Stimulated activated CD4-positive, alpha-beta T cell treated with anti-CD3 and anti-CD28 coated beads, Interleukin-2, amount 100 ng/mL, for 48 hours (primary cell): ENCODE measurements around the gene RBM12.
A peak's percentile ranks its signal among the peaks of the same experiment; 100 is the strongest.

Experiments used
- DNase-seq, 2 donors: peaks; one replicate each; pipeline ENCODE4 v3.0.0-alpha.2; 2020

RBM12 gene

GRCh38 chr20:35618263-35619131 is 46.2 kb downstream of the RBM12 start:
- peak in 1 of 2 donors; percentile 17 for DNase-seq

GRCh38 chr20:35617397-35618262 is 47.1 kb downstream of the RBM12 start:
- DNase-seq, result peak in 1 of 2 donors; percentile 41

- DNase-seq, result peak in 1 of 2 donors; percentile 54
Observed at GRCh38 chr20:35616465-35617396, 48.0 kb downstream of the RBM12 start.

- DNase-seq, result peak; percentile 100
Observed at GRCh38 chr20:35615667-35616464, 48.8 kb downstream of the RBM12 start, which contains the start of gene SPAG4. Gene SPAG4 (plus strand): TSS chr20:35615829. CDS start chr20:35616004, 175 bp downstream.

GRCh38 chr20:35611482-35611881 is 53.2 kb downstream of the RBM12 start:
- no peak for DNase-seq

GRCh38 chr20:35610833-35611427 is 53.8 kb downstream of the RBM12 start:
- no peak for DNase-seq

GRCh38 chr20:35607003-35607735 is 57.5 kb downstream of the RBM12 start:
- no peak for DNase-seq

- DNase-seq, result no peak
Observed at GRCh38 chr20:35606127-35606526, 58.6 kb downstream of the RBM12 start.

- no peak for DNase-seq
Observed at GRCh38 chr20:35604449-35604747, 60.3 kb downstream of the RBM12 start.

GRCh38 chr20:35603695-35604448 is 60.8 kb downstream of the RBM12 start:
- DNase-seq, result no peak

GRCh38 chr20:35602851-35603495 is 61.7 kb downstream of the RBM12 start:
- DNase-seq, result no peak

GRCh38 chr20:35601990-35602389 is 62.7 kb downstream of the RBM12 start:
- no peak for DNase-seq

- peak; percentile 68 to 69 for DNase-seq
Observed at GRCh38 chr20:35600993-35601973, 63.4 kb downstream of the RBM12 start.

GRCh38 chr20:35600176-35600992 is 64.3 kb downstream of the RBM12 start:
- no peak for DNase-seq

- no peak for DNase-seq
Observed at GRCh38 chr20:35599776-35600120, 65.0 kb downstream of the RBM12 start.
